ENCODE data around the gene CAMK2G. TPM values are rescaled to one million over a fixed set of nuclear protein-coding genes. Genes with fewer than 3 reads are reported as not detected.

The CAMK2G gene
- polyA plus RNA-seq, 3 donors = 19.8 to 22.6 (median 21.7) TPM

- DNase-seq (ENCODE audit: low read depth in 3 of 3, low spot score in 2 of 3) = no peak
Observed at GRCh38 chr10:73884017-73884416, 9.7 kb upstream of the CAMK2G start.

GRCh38 chr10:73881221-73881919 lies 7.0 kb upstream of the CAMK2G start:
- no peak for DNase-seq (ENCODE audit: low read depth in 3 of 3, low spot score in 2 of 3)

- DNase-seq (ENCODE audit: low read depth in 3 of 3, low spot score in 2 of 3) = peak in 1 of 3 donors; percentile 47
Observed at GRCh38 chr10:73879296-73880173, 5.2 kb upstream of the CAMK2G start.

GRCh38 chr10:73878365-73878764 lies 4.0 kb upstream of the CAMK2G start:
- no peak for DNase-seq (ENCODE audit: low read depth in 3 of 3, low spot score in 2 of 3)

- no peak for DNase-seq (ENCODE audit: low read depth in 3 of 3, low spot score in 2 of 3)
Observed at GRCh38 chr10:73877533-73878160, 3.3 kb upstream of the CAMK2G start.

GRCh38 chr10:73876971-73877370 lies 2.6 kb upstream of the CAMK2G start:
- DNase-seq (ENCODE audit: low read depth in 3 of 3, low spot score in 2 of 3) = no peak

GRCh38 chr10:73876566-73876965 lies 2.2 kb upstream of the CAMK2G start:
- DNase-seq (ENCODE audit: low read depth in 3 of 3, low spot score in 2 of 3) = no peak

- no peak for DNase-seq (ENCODE audit: low read depth in 3 of 3, low spot score in 2 of 3)
Observed at GRCh38 chr10:73876157-73876556, 1.8 kb upstream of the CAMK2G start.

GRCh38 chr10:73875139-73875475 lies 752 bp upstream of the CAMK2G start:
- no peak for DNase-seq (ENCODE audit: low read depth in 3 of 3, low spot score in 2 of 3)

GRCh38 chr10:73873838-73874215 lies 528 bp downstream of the CAMK2G start:
- DNase-seq (ENCODE audit: low read depth in 3 of 3, low spot score in 2 of 3) = no peak

GRCh38 chr10:73873142-73873837 lies 1.1 kb downstream of the CAMK2G start:
- no peak for DNase-seq (ENCODE audit: low read depth in 3 of 3, low spot score in 2 of 3)

- no peak for DNase-seq (ENCODE audit: low read depth in 3 of 3, low spot score in 2 of 3)
Observed at GRCh38 chr10:73872190-73872710, 2.1 kb downstream of the CAMK2G start.

- no peak for DNase-seq (ENCODE audit: low read depth in 3 of 3, low spot score in 2 of 3)
Observed at GRCh38 chr10:73871295-73872189, 2.8 kb downstream of the CAMK2G start.

- DNase-seq (ENCODE audit: low read depth in 3 of 3, low spot score in 2 of 3) = no peak
Observed at GRCh38 chr10:73868655-73869195, 5.6 kb downstream of the CAMK2G start.

GRCh38 chr10:73867871-73868631 lies 6.3 kb downstream of the CAMK2G start:
- DNase-seq (ENCODE audit: low read depth in 3 of 3, low spot score in 2 of 3) = no peak

- DNase-seq (ENCODE audit: low read depth in 3 of 3, low spot score in 2 of 3) = no peak
Observed at GRCh38 chr10:73867126-73867807, 7.1 kb downstream of the CAMK2G start.

GRCh38 chr10:73866621-73867020 lies 7.7 kb downstream of the CAMK2G start:
- no peak for DNase-seq (ENCODE audit: low read depth in 3 of 3, low spot score in 2 of 3)

Measured in right renal cortex interstitium (tissue), 3 donors.